ENCODE data around the gene CERK. TPM values are rescaled to one million over a fixed set of nuclear protein-coding genes. Genes with fewer than 3 reads are reported as not detected.

Gene CERK
- total RNA-seq, 3 donors from 2014 or later, result 23.3 to 37.3 (median 26.5) TPM

DNA sequence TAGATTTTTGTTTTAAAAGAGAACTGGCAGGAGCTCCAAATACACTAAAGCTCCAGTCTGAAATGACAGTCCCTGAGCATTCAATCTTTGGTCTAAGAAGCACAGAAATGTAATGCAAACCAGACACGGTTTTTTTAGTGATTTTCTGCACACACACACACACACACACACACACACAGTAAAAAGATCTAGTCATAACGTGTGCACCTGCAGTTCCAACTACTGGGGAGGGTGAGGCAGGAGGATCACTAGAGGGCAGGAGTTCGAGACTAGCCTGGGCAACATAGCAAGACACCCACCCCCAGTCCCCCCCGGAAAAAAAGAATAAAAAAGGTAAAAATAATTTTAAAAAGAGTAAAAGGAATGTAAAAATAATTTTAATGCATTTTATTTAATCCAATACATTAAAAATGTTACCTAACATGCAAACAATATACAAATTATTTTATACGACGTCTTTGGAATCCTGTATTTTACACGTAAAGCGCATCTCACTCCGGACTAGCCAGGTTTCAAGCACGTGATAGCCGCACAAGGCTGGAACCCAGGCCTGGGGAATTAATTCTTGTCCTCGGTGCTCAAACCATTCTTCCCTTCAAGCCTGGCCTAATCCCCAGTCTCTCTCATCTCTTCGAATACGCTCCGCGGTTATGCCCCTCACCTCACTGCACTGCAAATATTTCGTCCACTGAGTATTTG is 23.6 kb upstream of the CERK start:
- Histone ChIP-seq H3K27ac (peak overlapping the region; percentile 94 to 98), H3K4me1 (peaks cover 0 to 5% of the 10 kb centered on the region in 2 donors), H3K27me3 (no peaks in the 10 kb centered on the region), H3K4me3 (peak overlapping the region; percentile 90 to 98 (median 94)), H3K9me3 (no peaks in the 10 kb centered on the region), H3K36me3 (no peaks in the 10 kb centered on the region)
- intact Hi-C loops (cut with DNase I; ENCODE audit: low total_unique reads), result no loop called here
- no peak for DNase-seq (ENCODE audit: low spot score in 2 of 2)
- TF ChIP-seq POLR2A (IDR thresholded peaks at IDR 0.05) (no peak), POLR2AphosphoS5 (IDR thresholded peaks at IDR 0.05) (no peak)
- TF ChIP-seq, protein P1, sequence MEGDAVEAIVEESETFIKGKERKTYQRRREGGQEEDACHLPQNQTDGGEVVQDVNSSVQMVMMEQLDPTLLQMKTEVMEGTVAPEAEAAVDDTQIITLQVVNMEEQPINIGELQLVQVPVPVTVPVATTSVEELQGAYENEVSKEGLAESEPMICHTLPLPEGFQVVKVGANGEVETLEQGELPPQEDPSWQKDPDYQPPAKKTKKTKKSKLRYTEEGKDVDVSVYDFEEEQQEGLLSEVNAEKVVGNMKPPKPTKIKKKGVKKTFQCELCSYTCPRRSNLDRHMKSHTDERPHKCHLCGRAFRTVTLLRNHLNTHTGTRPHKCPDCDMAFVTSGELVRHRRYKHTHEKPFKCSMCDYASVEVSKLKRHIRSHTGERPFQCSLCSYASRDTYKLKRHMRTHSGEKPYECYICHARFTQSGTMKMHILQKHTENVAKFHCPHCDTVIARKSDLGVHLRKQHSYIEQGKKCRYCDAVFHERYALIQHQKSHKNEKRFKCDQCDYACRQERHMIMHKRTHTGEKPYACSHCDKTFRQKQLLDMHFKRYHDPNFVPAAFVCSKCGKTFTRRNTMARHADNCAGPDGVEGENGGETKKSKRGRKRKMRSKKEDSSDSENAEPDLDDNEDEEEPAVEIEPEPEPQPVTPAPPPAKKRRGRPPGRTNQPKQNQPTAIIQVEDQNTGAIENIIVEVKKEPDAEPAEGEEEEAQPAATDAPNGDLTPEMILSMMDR (IDR thresholded peaks at IDR 0.05), result no peak

DNA sequence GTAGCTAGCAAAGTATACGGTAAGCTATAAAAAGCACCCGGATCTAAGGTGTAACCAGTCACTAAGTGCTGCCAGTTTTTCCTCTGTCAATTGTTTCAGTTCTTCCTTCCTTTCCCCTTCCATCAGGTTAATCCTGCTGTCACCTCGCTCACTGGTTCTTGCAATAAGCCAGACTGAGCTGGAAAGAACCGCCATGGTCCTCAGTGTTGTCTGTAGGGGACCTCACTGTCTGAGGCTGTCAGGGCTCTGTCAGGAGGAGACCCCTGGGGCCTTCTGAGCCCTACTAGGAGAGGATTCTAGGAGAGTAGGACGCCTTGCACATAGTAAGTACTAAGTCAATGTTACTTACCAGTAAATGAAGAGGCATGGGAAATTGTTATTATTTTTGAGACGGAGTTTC is 23.0 kb upstream of the CERK start:
- Histone ChIP-seq H3K9me3 (no peaks in the 10 kb centered on the region), H3K36me3 (no peaks in the 10 kb centered on the region), H3K27ac (peak overlapping the region in 1 of 2 donors; percentile 5), H3K4me3 (no peak overlapping the region), H3K4me1 (peaks cover 0 to 5% of the 10 kb centered on the region in 2 donors), H3K27me3 (no peaks in the 10 kb centered on the region)
- intact Hi-C loops (cut with DNase I; ENCODE audit: low total_unique reads), result no loop called here
- no peak for TF ChIP-seq POLR2AphosphoS5 (IDR thresholded peaks at IDR 0.05)
- no peak for DNase-seq (ENCODE audit: low spot score in 2 of 2)

DNA sequence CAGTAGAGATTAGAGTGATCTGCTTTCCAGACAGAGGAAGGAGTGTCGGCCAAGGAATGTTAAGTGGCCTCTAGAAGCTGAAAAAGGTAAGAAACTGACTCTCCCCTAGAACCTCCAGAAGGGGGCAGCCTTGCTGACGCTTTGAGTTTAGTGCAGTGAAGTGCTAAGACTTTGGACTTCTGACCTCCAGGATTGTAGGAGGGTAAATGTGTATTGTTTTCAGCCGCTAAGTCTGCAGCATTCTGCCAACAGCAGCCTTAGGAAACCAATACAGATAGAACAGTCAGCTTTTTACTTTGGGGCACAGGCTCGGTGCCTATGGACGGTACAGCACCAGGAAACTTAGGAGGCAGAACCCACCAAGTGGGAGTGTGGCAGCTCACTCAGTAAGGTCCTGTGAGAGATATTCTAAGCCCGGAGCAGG is 20.8 kb upstream of the CERK start:
- no peaks in the 10 kb centered on the region for H3K36me3 ChIP-seq
- intact Hi-C loops (cut with DNase I; ENCODE audit: low total_unique reads), result no loop called here
- peaks cover 2 to 3% of the 10 kb centered on the region in 2 donors for H3K4me1 ChIP-seq
- no peak overlapping the region for H3K4me3 ChIP-seq
- DNase-seq (ENCODE audit: low spot score in 2 of 2), result no peak
- H3K27me3 ChIP-seq, result no peaks in the 10 kb centered on the region
- no peaks in the 10 kb centered on the region for H3K9me3 ChIP-seq
- H3K27ac ChIP-seq, result no peak overlapping the region
- TF ChIP-seq, protein P1 (IDR thresholded peaks at IDR 0.05), result peak in 2 of 3 donors; percentile 24 to 53
- TF ChIP-seq POLR2AphosphoS5 (IDR thresholded peaks at IDR 0.05) (no peak), POLR2A (IDR thresholded peaks at IDR 0.05) (no peak)

DNA sequence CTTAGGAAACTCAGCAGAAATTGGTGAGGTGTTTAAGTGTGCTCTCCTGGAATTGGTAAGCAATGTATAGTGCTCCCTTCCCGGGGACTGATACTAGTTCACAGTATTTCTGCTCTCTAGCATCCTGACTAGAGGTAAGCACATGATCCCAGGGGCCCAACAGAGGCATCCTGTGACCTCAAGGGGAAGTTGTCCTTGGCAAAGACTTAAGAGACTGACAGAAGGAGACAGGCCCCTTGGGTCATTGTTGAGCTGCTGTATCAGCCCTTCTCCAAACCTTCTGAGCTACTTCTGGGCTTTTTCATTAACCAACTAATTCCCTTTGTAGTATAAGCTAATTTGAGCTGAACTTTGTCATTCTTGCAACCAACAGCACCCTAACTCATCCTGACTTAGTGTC is 20.1 kb upstream of the CERK start:
- DNase-seq (ENCODE audit: low spot score in 2 of 2), result no peak
- Histone ChIP-seq H3K4me3 (no peak overlapping the region), H3K36me3 (no peaks in the 10 kb centered on the region), H3K9me3 (no peaks in the 10 kb centered on the region), H3K27ac (no peak overlapping the region), H3K4me1 (peaks cover 0 to 6% of the 10 kb centered on the region in 2 donors), H3K27me3 (no peaks in the 10 kb centered on the region)
- TF ChIP-seq POLR2AphosphoS5 (IDR thresholded peaks at IDR 0.05) (no peak), POLR2A (IDR thresholded peaks at IDR 0.05) (no peak)
- TF ChIP-seq, protein P1 (IDR thresholded peaks at IDR 0.05), result no peak
- intact Hi-C loops (cut with DNase I; ENCODE audit: low total_unique reads), result no loop called here

DNA sequence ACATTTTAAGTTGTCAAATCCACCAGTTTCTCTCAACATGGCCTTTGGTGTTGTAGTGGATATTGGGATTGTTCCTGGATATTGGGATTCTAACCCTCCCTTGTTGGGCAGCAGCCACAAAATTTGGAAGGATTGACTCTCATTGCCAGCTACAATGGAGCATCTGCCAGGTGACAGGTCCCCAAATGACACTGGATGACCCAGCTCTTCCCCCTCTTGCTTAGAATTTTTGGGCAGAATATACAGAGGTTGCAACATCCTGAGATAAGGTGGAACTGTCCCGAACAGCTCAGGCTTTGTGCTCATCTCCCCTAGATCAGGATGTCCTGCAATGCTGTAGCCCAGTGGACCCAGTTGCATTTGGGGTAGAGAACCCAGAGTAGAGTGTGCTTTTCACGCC is 19.1 kb upstream of the CERK start:
- DNase-seq (ENCODE audit: low spot score in 2 of 2), result no peak
- Histone ChIP-seq H3K9me3 (no peaks in the 10 kb centered on the region), H3K36me3 (no peaks in the 10 kb centered on the region), H3K4me3 (no peak overlapping the region), H3K27ac (no peak overlapping the region), H3K27me3 (no peaks in the 10 kb centered on the region), H3K4me1 (peaks cover 0 to 6% of the 10 kb centered on the region in 2 donors)
- intact Hi-C loops (cut with DNase I; ENCODE audit: low total_unique reads), result no loop called here
- TF ChIP-seq POLR2AphosphoS5 (IDR thresholded peaks at IDR 0.05) (no peak), POLR2A (IDR thresholded peaks at IDR 0.05) (no peak)
- TF ChIP-seq, protein P1 (IDR thresholded peaks at IDR 0.05), result no peak
